AG09309 (cell line): Measurements from ENCODE around the gene TOLLIP.

Experiments
- DNase-seq: peaks from one replicate; pipeline ENCODE4 v3.0.0-alpha.2; 2010; ENCODE audit warnings: low read depth
- H3K4me3 ChIP-seq: 2 replicates; pipeline ENCODE4 v1.5.1; 2011; ENCODE audit warnings: mild to moderate bottlenecking, low read depth, low read length, moderate library complexity; ENCODE audit not compliant: control insufficient read depth
- TF ChIP-seq, protein P1 (sequence below): IDR thresholded peaks from 2 replicates; pipeline ENCODE4 v1.5.1; 2011; ENCODE audit warnings: mild to moderate bottlenecking, low read depth, low read length, inconsistent platforms; ENCODE audit not compliant: insufficient read depth, control insufficient read depth; ENCODE audit errors: missing control alignments

Gene TOLLIP

DNA sequence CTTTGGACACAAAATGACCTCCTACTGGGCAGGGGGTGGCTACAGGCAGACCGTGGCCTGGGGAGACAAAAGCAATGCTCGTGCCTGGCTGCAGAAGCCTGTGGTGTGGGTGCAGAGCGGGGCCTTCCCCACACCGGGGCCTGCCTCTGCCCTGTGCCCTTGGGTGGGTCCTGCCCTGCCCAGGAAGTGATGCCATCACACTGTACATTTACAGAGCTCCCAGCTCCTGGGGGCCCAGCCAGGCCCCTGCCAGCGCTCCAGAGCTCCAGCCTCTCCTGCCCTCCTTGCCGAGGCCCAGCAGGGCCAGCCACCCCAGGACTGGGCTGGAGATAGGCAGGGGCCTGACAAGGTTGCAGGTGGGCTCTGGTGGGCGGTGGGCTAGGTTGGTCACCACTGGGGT, 46.4 kb downstream of the TOLLIP start:
- DNase-seq = no peak
- peak overlapping the region; percentile 47 for H3K4me3 ChIP-seq
- TF ChIP-seq, protein P1, sequence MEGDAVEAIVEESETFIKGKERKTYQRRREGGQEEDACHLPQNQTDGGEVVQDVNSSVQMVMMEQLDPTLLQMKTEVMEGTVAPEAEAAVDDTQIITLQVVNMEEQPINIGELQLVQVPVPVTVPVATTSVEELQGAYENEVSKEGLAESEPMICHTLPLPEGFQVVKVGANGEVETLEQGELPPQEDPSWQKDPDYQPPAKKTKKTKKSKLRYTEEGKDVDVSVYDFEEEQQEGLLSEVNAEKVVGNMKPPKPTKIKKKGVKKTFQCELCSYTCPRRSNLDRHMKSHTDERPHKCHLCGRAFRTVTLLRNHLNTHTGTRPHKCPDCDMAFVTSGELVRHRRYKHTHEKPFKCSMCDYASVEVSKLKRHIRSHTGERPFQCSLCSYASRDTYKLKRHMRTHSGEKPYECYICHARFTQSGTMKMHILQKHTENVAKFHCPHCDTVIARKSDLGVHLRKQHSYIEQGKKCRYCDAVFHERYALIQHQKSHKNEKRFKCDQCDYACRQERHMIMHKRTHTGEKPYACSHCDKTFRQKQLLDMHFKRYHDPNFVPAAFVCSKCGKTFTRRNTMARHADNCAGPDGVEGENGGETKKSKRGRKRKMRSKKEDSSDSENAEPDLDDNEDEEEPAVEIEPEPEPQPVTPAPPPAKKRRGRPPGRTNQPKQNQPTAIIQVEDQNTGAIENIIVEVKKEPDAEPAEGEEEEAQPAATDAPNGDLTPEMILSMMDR = no peak

DNA sequence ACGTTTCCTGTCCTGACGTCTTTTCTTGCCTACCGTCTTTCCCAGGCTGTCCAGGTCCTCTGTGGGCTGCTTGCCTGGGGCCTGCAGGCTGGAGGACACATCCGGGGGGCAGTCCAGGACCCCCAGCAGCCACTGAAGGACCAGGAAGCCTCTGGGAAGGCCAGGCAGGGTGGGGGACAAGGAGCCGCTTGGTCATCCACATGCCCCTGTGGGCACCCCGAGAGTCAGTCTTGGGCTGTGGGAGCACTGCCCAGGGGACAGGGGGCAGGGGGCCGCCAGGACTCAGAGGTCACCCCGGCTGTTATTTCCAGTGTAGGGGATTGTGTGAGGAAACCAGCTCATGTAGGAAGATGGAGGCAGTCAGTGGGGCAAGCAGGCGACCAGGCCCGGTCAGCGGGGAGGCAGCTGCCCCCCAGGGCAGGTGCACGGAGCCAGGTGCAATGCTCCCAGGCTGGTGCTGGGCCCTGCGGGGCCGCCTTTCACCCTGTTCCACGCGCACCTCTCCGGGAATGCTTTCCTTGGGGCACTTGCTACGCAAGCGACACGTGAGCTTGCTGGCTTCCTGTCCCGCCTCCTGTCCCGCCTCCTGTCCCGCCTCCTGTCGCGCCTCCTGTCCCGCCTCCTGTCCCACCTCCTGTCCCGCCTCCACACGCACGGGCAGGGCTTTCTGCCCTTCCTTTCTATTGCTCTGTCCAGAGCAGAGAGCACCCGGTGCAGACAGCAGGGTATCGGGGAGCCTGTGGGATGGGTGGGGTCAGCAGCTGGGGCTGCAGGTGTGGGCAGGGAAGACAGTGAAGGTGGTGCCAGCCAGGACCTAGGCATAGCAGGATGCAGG, 47.0 kb downstream of the TOLLIP start:
- H3K4me3 ChIP-seq = peak overlapping the region; percentile 47
- TF ChIP-seq, protein P1 = no peak
- peak; percentile 56 for DNase-seq

DNA sequence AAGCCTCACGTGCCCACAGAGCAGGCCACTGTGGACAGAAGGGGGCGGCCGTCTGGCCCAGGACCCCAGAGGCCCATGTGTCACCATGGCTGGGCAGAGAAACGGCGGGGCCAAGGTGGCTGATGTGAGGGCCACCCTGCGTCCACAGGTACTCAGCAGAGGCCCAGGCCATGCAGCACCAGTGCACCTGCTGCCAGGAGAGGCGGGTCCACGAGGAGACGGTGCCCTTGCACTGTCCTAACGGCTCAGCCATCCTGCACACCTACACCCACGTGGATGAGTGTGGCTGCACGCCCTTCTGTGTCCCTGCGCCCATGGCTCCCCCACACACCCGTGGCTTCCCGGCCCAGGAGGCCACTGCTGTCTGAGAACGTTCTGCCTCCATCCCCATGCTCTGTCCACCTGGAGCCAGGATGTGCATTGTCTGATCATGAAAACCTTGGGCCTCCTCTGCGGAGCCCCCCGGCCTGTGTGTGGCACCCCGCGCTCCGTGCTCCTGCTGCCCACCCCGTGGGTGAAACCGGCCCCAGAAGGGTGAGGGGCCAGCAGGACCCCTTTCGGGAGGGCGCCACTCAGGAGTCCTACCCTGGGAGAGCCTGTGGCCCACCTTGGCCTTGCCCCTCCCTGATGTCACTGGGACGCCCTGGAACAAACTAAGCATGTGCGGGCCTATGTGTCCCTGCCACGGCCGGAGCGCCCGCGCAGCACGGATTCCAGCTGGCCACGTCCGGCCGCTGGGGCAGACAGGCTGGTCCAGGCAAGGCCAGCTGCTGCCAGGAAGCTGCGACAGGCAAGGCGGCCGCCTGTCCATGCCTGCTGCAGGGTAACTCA, 48.0 kb downstream of the TOLLIP start:
- DNase-seq = no peak
- no peak overlapping the region for H3K4me3 ChIP-seq
- TF ChIP-seq, protein P1 = no peak

DNA sequence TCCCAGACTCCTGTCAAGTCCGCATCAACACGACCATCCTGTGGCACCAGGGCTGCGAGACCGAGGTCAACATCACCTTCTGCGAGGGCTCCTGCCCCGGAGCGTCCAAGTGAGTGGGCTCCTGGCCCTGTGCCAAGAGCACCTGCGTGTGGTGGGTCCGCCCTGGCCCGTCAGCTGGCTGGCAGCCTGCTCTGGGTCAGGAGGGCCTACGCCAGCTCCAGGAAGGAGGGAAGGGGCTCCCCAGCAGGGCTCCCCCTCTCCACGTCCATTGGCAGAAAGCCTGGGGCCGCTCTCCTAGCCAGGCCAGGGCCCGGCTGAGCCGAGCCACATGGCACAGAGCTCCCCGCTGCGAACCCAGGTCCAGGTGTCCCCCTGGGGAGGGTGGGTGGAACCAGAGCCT, 48.8 kb downstream of the TOLLIP start:
- H3K4me3 ChIP-seq = no peak overlapping the region
- TF ChIP-seq, protein P1 = no peak
- DNase-seq = no peak

DNA sequence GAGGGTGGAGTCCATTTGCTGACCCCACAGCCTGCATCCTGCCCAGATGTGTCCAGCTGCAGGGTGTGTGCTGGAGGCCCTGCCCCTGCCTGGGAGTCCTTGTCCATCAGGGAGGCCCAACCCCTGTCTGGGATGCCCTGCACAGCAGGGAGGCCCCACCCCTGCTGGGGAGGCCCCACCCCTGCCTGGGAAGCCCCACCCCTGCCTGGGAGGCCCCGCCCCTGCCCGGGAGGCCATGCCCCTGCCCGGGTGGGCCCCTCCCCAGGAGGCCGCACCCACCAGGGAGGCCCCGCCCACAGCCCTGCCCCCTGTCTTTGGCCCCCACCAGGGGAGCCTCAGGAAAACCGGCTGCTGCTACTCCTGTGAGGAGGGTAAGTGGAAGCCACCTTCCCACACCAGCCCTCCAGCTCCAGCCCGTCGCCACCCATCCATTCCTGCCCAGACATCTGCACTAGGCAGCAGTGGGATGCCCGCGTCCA, 49.4 kb downstream of the TOLLIP start:
- TF ChIP-seq, protein P1 = no peak
- no peak for DNase-seq
- H3K4me3 ChIP-seq = no peak overlapping the region

DNA sequence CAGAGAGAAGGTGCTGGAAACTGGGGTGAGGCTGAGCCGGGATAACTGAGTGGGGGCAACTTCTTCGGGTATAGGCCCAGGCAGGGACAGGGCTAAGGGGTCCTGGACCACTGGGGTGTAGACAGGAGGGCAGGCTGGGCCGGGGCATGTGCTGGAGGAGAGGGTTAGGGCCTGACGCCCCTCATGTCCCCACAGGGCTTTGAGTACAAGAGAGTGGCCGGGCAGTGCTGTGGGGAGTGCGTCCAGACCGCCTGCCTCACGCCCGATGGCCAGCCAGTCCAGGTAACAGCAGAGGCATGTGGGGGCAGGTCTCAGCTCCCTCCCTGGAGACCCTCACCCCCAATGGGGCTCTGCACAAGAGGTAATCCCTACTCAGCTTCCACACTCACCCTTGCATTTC, 49.9 kb downstream of the TOLLIP start:
- TF ChIP-seq, protein P1 = no peak
- H3K4me3 ChIP-seq = no peak overlapping the region
- no peak for DNase-seq
